ENCODE results near the gene OR1D5. TPM values are rescaled to one million over a fixed set of nuclear protein-coding genes. Genes with fewer than 3 reads are reported as not detected.
"Not testable (repeated sequence)": the region's sequence is repeated elsewhere in the genome, so short reads cannot be mapped to it uniquely, and the experiment has no call there.

Gene OR1D5
- total and polyA plus RNA-seq, 2 experiments from 2014 or later = not detected

- DNase-seq (ENCODE audit: low spot score) = no peak
- Histone ChIP-seq H2AFZ (no peak overlapping the region), H3K9me3 (ENCODE audit: low read depth) (no peaks in the 10 kb centered on the region), H3K4me1 (ENCODE audit: insufficient read depth) (no peaks in the 10 kb centered on the region), H3K9me2 (replicated peaks; ENCODE audit: insufficient read depth) (no peaks in the 10 kb centered on the region), H4K20me1 (ENCODE audit: insufficient read depth, poor library complexity, severe bottlenecking) (no peaks in the 10 kb centered on the region), H3K27ac (no peak overlapping the region), H3K79me2 (no peaks in the 10 kb centered on the region), H3K4me2 (no peak overlapping the region), H3K36me3 (replicated peaks; ENCODE audit: insufficient read depth, low read depth) (no peaks in the 10 kb centered on the region), H3K27me3 (no peaks in the 10 kb centered on the region), H3K4me3 (no peak overlapping the region)
- TF ChIP-seq EZH2phosphoT487 (IDR thresholded peaks at IDR 0.05; ENCODE audit: low read depth, severe bottlenecking, unreplicated experiment) (no peak), CTCF (IDR thresholded peaks at IDR 0.05; ENCODE audit: poor library complexity) (no peak), EZH2 (IDR thresholded peaks at IDR 0.05; ENCODE audit: borderline replicate concordance) (no peak)
- WGBS (ENCODE audit: low lambda C conversion rate, missing lambda C conversion rate) = 91% methylated on average over 11 of the region's 15 CpGs
These were observed 30.2 kb downstream of the OR1D5 start for GRCh38 chr17:3033248-3033640.

- TF ChIP-seq EZH2 (IDR thresholded peaks at IDR 0.05; ENCODE audit: borderline replicate concordance) = no peak
- TF ChIP-seq EZH2phosphoT487 (IDR thresholded peaks at IDR 0.05; ENCODE audit: low read depth, severe bottlenecking, unreplicated experiment) = no peak
- no peak for TF ChIP-seq CTCF (IDR thresholded peaks at IDR 0.05; ENCODE audit: poor library complexity)
- Histone ChIP-seq H4K20me1 (ENCODE audit: insufficient read depth, poor library complexity, severe bottlenecking) (no peaks in the 10 kb centered on the region), H3K79me2 (no peaks in the 10 kb centered on the region), H3K9me3 (ENCODE audit: low read depth) (no peaks in the 10 kb centered on the region), H3K36me3 (replicated peaks; ENCODE audit: insufficient read depth, low read depth) (no peaks in the 10 kb centered on the region), H3K27me3 (no peaks in the 10 kb centered on the region), H3K4me3 (no peak overlapping the region), H3K27ac (no peak overlapping the region), H3K4me1 (ENCODE audit: insufficient read depth) (no peaks in the 10 kb centered on the region), H2AFZ (no peak overlapping the region), H3K9me2 (replicated peaks; ENCODE audit: insufficient read depth) (no peaks in the 10 kb centered on the region), H3K4me2 (no peak overlapping the region)
- 93% methylated on average over 26 of the region's 27 CpGs for WGBS (ENCODE audit: low lambda C conversion rate, missing lambda C conversion rate)
- DNase-seq (ENCODE audit: low spot score) = no peak
These were observed 30.9 kb downstream of the OR1D5 start for GRCh38 chr17:3032258-3033247.

GRCh38 chr17:3030852-3031470, 32.4 kb downstream of the OR1D5 start:
- H3K9me2 ChIP-seq (replicated peaks; ENCODE audit: insufficient read depth); H3K4me1 ChIP-seq (ENCODE audit: insufficient read depth); H3K27ac ChIP-seq; H3K9me3 ChIP-seq (ENCODE audit: low read depth); H3K4me3 ChIP-seq; H3K36me3 ChIP-seq (replicated peaks; ENCODE audit: insufficient read depth, low read depth); H3K79me2 ChIP-seq; H3K4me2 ChIP-seq; H3K27me3 ChIP-seq; DNase-seq (ENCODE audit: low spot score); H2AFZ ChIP-seq; H4K20me1 ChIP-seq (ENCODE audit: insufficient read depth, poor library complexity, severe bottlenecking): not testable (repeated sequence)
- WGBS (ENCODE audit: low lambda C conversion rate, missing lambda C conversion rate) = 90% methylated on average over 14 of the region's 14 CpGs

GRCh38 chr17:3030096-3030495, 33.3 kb downstream of the OR1D5 start:
- Histone ChIP-seq H3K4me2 (no peak overlapping the region), H3K9me3 (ENCODE audit: low read depth) (no peaks in the 10 kb centered on the region), H3K9me2 (replicated peaks; ENCODE audit: insufficient read depth) (no peaks in the 10 kb centered on the region), H2AFZ (no peak overlapping the region), H3K27ac (no peak overlapping the region), H4K20me1 (ENCODE audit: insufficient read depth, poor library complexity, severe bottlenecking) (no peaks in the 10 kb centered on the region), H3K27me3 (no peaks in the 10 kb centered on the region), H3K36me3 (replicated peaks; ENCODE audit: insufficient read depth, low read depth) (no peaks in the 10 kb centered on the region), H3K79me2 (no peaks in the 10 kb centered on the region), H3K4me1 (ENCODE audit: insufficient read depth) (no peaks in the 10 kb centered on the region), H3K4me3 (no peak overlapping the region)
- no peak for DNase-seq (ENCODE audit: low spot score)
- TF ChIP-seq EZH2 (IDR thresholded peaks at IDR 0.05; ENCODE audit: borderline replicate concordance) (no peak), CTCF (IDR thresholded peaks at IDR 0.05; ENCODE audit: poor library complexity) (no peak), EZH2phosphoT487 (IDR thresholded peaks at IDR 0.05; ENCODE audit: low read depth, severe bottlenecking, unreplicated experiment) (no peak)
- 95% methylated on average over 7 of the region's 7 CpGs for WGBS (ENCODE audit: low lambda C conversion rate, missing lambda C conversion rate)
